GM13976 (cell line): ENCODE results near the gene AQP3.

Experiments
- DNase-seq: peaks from one replicate; pipeline ENCODE4 v3.0.0; 2012; ENCODE audit warnings: low spot score
- CTCF ChIP-seq: IDR thresholded peaks from 2 replicates; pipeline ENCODE4 v1.5.1; 2012; ENCODE audit warnings: borderline replicate concordance, mild to moderate bottlenecking; ENCODE audit not compliant: insufficient read depth; ENCODE audit errors: extremely low read depth, missing control alignments, control extremely low read depth
- in situ Hi-C: fragments of 300-500 bp; cut with MboI; formaldehyde crosslinking; loops from one replicate; pipeline ENCODE4 v1.12.0; 2022; ENCODE audit warnings: low sequenced_read_pairs, mixed read lengths, inconsistent platforms; ENCODE audit not compliant: unreplicated experiment

The AQP3 gene

GRCh38 chr9:33465096-33465495 lies 17.7 kb upstream of the AQP3 start:
- in situ Hi-C loops, result no loop called here
- no peak for TF ChIP-seq CTCF
- no peak for DNase-seq

DNA sequence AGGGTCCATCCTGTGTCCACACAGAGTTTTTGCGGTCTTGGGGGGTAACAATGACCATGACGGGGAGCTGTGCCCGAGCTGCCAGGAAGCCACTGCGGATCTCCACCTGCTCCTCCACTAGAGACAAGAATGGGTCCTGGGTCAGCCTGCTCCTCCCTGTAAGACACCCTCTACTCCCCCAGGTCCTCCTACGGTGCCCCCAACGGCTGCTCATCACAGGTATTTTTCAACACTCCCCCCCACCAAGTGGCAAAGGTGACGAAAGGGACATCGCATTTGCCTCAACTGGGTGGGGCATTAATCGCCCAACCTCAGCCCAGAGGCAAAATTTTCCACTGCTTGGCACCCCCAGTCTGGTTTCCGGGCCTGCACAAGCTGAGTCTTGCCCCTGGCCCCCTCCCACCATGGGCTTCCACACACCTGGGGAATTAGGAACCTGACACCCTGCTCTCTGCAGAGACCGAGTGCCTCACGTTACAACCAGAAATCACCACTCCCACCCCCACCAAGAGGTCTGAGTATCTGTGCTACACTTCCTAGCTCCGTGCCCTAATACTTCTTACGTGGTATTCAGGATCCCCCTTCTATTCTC lies 16.7 kb upstream of the AQP3 start:
- no peak for TF ChIP-seq CTCF
- DNase-seq, result no peak
- in situ Hi-C loops, result no loop called here

DNA sequence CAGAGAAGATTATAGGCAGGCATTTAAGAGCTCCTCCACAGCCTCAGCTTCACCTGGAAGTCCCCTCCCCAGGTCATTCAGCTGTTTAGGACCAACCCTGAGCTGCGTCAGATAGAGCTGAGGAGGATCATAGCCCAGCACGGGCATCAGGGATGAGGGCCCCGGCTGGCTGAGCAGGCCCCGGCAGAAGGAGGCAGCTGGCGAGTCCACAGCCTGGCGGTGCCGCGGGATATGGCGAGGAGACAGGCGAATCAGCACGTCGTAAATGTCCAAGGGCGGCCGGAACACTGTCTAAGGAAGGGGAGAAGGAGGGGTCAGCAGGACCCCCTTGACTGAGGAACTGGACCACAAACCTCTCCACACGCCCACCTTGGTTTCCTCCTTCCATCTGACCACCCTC lies 15.8 kb upstream of the AQP3 start:
- TF ChIP-seq CTCF, result no peak
- in situ Hi-C loops, result no loop called here
- DNase-seq, result no peak

DNA sequence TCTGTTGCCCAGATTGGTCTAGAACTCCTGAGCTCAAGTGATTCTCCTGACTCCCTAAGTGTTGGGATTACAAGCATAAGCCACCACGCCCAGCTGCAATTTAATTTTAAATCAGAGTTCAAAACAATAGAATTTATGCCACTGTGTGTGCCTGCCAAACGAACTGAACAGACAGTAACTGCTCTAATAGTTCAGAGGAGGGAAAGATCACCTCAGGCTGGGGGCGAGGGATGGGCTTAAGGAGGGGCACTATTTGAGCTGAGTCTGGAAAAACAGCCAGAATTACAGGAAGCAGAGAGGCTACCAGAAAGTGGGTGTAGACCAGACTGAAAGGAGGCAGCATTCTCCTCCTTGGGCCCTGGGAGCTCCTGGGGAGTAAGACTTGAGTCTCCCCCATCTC lies 14.1 kb upstream of the AQP3 start:
- no peak for TF ChIP-seq CTCF
- DNase-seq, result no peak
- in situ Hi-C loops, result no loop called here

GRCh38 chr9:33460854-33461253 lies 13.5 kb upstream of the AQP3 start:
- DNase-seq, result no peak
- in situ Hi-C loops, result no loop called here
- TF ChIP-seq CTCF, result no peak

DNA sequence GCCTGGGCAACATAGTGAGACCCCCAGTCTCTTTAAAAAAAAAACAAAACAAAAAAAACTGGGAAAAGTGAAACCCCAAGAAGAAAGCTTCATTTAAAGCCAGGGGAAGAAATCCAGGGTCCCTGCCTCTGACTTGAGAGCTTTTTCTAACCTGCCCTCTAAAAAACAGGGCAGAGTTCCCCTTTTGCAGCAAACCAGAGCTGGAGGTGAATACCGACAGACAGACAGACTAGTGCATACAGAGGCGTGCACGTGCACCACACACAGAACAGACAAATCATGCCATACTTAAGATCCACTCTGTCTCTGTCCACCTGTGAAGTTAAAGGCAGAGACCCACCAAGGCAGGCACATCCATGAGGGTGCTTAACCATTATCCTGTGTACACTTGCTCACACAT lies 11.7 kb upstream of the AQP3 start:
- in situ Hi-C loops, result no loop called here
- DNase-seq, result no peak
- no peak for TF ChIP-seq CTCF

DNA sequence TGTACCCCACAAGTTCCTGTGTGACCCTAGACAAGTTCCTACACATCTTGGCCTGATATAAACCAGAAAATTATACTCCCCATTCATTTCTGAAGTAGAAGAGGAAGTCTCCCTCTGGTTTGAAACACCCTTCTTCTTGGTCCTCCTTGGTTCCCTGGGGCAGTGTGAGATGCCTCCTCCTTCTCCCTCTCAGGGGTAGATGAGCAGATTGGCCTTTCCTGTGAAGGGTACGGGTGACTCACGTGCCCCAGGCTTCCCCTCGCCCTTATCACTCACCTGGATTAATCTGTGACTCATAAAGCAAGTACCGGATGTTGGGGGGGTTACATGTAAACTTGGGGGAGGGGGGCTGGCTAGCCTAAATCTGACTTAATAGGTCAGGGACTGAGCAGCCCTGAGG lies 11.1 kb upstream of the AQP3 start:
- TF ChIP-seq CTCF, result no peak
- in situ Hi-C loops, result no loop called here
- peak; percentile 64 for DNase-seq
